ENCODE measurements around the gene LIFR.

- TF ChIP-seq, protein P1, sequence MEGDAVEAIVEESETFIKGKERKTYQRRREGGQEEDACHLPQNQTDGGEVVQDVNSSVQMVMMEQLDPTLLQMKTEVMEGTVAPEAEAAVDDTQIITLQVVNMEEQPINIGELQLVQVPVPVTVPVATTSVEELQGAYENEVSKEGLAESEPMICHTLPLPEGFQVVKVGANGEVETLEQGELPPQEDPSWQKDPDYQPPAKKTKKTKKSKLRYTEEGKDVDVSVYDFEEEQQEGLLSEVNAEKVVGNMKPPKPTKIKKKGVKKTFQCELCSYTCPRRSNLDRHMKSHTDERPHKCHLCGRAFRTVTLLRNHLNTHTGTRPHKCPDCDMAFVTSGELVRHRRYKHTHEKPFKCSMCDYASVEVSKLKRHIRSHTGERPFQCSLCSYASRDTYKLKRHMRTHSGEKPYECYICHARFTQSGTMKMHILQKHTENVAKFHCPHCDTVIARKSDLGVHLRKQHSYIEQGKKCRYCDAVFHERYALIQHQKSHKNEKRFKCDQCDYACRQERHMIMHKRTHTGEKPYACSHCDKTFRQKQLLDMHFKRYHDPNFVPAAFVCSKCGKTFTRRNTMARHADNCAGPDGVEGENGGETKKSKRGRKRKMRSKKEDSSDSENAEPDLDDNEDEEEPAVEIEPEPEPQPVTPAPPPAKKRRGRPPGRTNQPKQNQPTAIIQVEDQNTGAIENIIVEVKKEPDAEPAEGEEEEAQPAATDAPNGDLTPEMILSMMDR (IDR thresholded peaks at IDR 0.05) = no peak
- no peak for TF ChIP-seq ZFX (IDR thresholded peaks at IDR 0.05; ENCODE audit: borderline replicate concordance)
Measured at GRCh38 chr5:38471709-38472108, 84.7 kb downstream of the LIFR start.

Measured in 22Rv1 (cell line).